ENCODE measurements around the gene NAA60. TPM values are rescaled to one million over a fixed set of nuclear protein-coding genes. Genes with fewer than 3 reads are reported as not detected.
A peak's percentile ranks its signal among the peaks of the same experiment; 100 is the strongest.

NAA60 gene
- total and polyA plus RNA-seq, 9 of the 15 experiments (the other 6 are each of a cell fraction or from before 2014, with no cell fraction given), result 2.1 to 49.4 (median 10.3) TPM

DNA sequence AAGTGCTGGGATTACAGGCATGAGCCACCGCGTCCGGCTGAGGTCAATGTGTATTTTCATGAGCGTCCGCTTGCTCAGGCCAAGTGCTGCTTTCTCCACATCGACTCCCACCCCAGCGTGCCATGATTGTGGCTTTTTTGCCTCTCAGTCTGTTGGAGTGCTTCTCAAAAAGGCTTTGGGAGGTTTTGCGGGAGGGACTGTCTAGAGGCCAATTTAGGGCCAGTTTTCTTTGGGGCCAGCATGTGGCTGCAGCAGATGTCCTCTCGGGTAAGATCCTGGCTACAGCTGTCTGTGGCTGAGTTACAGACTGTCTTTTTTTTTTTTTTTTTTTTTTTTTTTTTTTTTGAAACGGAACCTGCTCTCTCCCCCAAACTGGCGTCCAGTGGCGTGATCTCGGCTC is 45.3 kb downstream of the NAA60 start:
- Histone ChIP-seq H2AFZ (ENCODE audit: low read depth, low read length) (no peak overlapping the region), H3K4me1 (replicated peaks in 1 of 2; ENCODE audit: control insufficient read depth in 2 of 2, insufficient read depth in 2 of 2, low read length in 2 of 2) (peaks cover 0 to 48% of the 10 kb centered on the region in 2 experiments; a peak in 2 of 5 replicates), H4K20me1 (replicated peaks; ENCODE audit: control insufficient read depth, insufficient read depth, low read length) (no peaks in the 10 kb centered on the region; the same call in 1 of the 2 replicates), H3K79me2 (ENCODE audit: control insufficient read depth, insufficient read depth, low read length) (no peaks in the 10 kb centered on the region), H3K27ac (ENCODE audit: extremely low read depth, low read depth, low read length) (no peak overlapping the region), H3K4me3 (no peak overlapping the region), H3K9me1 (ENCODE audit: control insufficient read depth, insufficient read depth, low read length) (no peaks in the 10 kb centered on the region), H3K9me3 (replicated peaks; ENCODE audit: control insufficient read depth, insufficient read depth, low read depth, low read length) (no peaks in the 10 kb centered on the region), H3K9ac (ENCODE audit: insufficient read depth in 1 of 2, low read depth in 2 of 2, low read length in 2 of 2) (no peak overlapping the region), H3K36me3 (ENCODE audit: control insufficient read depth, insufficient read depth, low read length) (peaks cover 29% of the 10 kb centered on the region; the same call in 1 of the 3 replicates), H3K27me3 (ENCODE audit: control insufficient read depth in 2 of 2, insufficient read depth in 2 of 2, low read length in 2 of 2) (no peaks in the 10 kb centered on the region), H3K4me2 (ENCODE audit: insufficient read depth, low read length) (no peak overlapping the region)
- intact Hi-C loops (cut with micrococcal nuclease), result no loop called here
- TF ChIP-seq GATAD2A (IDR thresholded peaks at IDR 0.05) (no peak), ZNF354B (CRISPR knock-in tag; IDR thresholded peaks at IDR 0.05) (no peak), ZKSCAN1 (IDR thresholded peaks at IDR 0.05; ENCODE audit: low read depth, low read length) (no peak), NFIC (IDR thresholded peaks at IDR 0.05) (peak; percentile 22), NUFIP1 (IDR thresholded peaks at IDR 0.05; ENCODE audit: partially characterized antibody) (no peak), BCOR (IDR thresholded peaks at IDR 0.05) (no peak), ZBTB7A (IDR thresholded peaks at IDR 0.05; ENCODE audit: borderline replicate concordance, control insufficient read depth, low read depth, low read length) (no peak)
- TF ChIP-seq, protein P1, sequence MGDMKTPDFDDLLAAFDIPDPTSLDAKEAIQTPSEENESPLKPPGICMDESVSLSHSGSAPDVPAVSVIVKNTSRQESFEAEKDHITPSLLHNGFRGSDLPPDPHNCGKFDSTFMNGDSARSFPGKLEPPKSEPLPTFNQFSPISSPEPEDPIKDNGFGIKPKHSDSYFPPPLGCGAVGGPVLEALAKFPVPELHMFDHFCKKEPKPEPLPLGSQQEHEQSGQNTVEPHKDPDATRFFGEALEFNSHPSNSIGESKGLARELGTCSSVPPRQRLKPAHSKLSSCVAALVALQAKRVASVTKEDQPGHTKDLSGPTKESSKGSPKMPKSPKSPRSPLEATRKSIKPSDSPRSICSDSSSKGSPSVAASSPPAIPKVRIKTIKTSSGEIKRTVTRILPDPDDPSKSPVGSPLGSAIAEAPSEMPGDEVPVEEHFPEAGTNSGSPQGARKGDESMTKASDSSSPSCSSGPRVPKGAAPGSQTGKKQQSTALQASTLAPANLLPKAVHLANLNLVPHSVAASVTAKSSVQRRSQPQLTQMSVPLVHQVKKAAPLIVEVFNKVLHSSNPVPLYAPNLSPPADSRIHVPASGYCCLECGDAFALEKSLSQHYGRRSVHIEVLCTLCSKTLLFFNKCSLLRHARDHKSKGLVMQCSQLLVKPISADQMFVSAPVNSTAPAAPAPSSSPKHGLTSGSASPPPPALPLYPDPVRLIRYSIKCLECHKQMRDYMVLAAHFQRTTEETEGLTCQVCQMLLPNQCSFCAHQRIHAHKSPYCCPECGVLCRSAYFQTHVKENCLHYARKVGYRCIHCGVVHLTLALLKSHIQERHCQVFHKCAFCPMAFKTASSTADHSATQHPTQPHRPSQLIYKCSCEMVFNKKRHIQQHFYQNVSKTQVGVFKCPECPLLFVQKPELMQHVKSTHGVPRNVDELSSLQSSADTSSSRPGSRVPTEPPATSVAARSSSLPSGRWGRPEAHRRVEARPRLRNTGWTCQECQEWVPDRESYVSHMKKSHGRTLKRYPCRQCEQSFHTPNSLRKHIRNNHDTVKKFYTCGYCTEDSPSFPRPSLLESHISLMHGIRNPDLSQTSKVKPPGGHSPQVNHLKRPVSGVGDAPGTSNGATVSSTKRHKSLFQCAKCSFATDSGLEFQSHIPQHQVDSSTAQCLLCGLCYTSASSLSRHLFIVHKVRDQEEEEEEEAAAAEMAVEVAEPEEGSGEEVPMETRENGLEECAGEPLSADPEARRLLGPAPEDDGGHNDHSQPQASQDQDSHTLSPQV (IDR thresholded peaks at IDR 0.05), result no peak
- in situ Hi-C loops (cut with MboI), result no loop called here
- no peak for ATAC-seq
- CTCF ChIA-PET (ENCODE audit: low intra/inter-chr PET ratio), result no interaction called here
- FAIRE-seq, result no peak
- DNase-seq (ENCODE audit: extremely low read depth in 1 of 4, low spot score in 3 of 4), result no peak
- BruUV-seq (replicated peaks), result no TSS peak
- POLR2A ChIA-PET, result no interaction called here
- 62% methylated on average over 9 of the region's 13 CpGs for WGBS (ENCODE audit: insufficient coverage, low coverage, missing lambda C conversion rate)
